ENCODE results near the gene CWC27.

GRCh38 chr5:64944868-64945267 lies 176.1 kb downstream of the CWC27 start:
- TF ChIP-seq GATA2 (IDR thresholded peaks at IDR 0.05; ENCODE audit: low read depth, low read length) = no peak
- TF ChIP-seq GATA3 (IDR thresholded peaks at IDR 0.05; ENCODE audit: low read depth, low read length) = no peak

Measured in SH-SY5Y (cell line).